ENCODE measurements around the gene DPP10.

DNA sequence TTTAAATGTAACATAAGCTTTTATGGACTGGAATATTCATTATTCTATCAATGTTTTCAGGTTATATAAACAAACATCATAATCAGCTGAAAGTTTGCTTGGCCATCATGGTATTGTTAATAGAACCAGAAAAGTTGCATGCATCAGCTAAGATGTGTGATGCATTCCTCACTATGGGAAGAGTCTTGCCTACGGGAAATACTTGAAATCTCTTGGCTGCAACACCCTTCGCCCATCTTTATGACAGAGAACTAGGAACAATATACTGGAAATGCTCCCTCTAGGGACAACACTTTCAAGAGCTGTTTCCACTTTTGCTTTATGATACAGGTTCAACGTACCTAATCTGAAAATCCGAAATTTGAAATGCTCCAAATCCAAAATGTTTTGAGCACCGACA lies 1390.8 kb downstream of the DPP10 start:
- no peak for TF ChIP-seq POLR2AphosphoS5 (IDR thresholded peaks at IDR 0.05)
- no peak for TF ChIP-seq POLR2A (IDR thresholded peaks at IDR 0.05)
- no peak for TF ChIP-seq CTCF (IDR thresholded peaks at IDR 0.05)
- no peak for TF ChIP-seq EP300 (IDR thresholded peaks at IDR 0.05)
